ENCODE measurements around the gene USP37.

USP37 gene

GRCh38 chr2:218436992-218437391 lies 131.2 kb downstream of the USP37 start:
- H3K36me3 ChIP-seq (ENCODE audit: control insufficient read depth in 1 of 2, insufficient read depth in 2 of 2, low read length in 2 of 2), result peaks cover 35 to 79% of the 10 kb centered on the region in 2 donors
- peaks cover 0 to 7% of the 10 kb centered on the region in 2 donors for H3K4me1 ChIP-seq (ENCODE audit: control insufficient read depth in 1 of 2, insufficient read depth in 2 of 2, low read length in 2 of 2)
- H3K27me3 ChIP-seq (ENCODE audit: control insufficient read depth in 1 of 2, insufficient read depth in 2 of 2, low read length in 2 of 2), result no peaks in the 10 kb centered on the region
- no peak overlapping the region for H3K4me3 ChIP-seq (ENCODE audit: low read depth in 1 of 2, low read length in 2 of 2)
- no peak overlapping the region for H3K27ac ChIP-seq (ENCODE audit: low read depth, low read length)
- H3K9me3 ChIP-seq (ENCODE audit: control insufficient read depth in 1 of 2, low read length in 2 of 2), result no peaks in the 10 kb centered on the region
- no peak overlapping the region for H3K9ac ChIP-seq (ENCODE audit: low read depth in 1 of 2, low read length in 2 of 2)

DNA sequence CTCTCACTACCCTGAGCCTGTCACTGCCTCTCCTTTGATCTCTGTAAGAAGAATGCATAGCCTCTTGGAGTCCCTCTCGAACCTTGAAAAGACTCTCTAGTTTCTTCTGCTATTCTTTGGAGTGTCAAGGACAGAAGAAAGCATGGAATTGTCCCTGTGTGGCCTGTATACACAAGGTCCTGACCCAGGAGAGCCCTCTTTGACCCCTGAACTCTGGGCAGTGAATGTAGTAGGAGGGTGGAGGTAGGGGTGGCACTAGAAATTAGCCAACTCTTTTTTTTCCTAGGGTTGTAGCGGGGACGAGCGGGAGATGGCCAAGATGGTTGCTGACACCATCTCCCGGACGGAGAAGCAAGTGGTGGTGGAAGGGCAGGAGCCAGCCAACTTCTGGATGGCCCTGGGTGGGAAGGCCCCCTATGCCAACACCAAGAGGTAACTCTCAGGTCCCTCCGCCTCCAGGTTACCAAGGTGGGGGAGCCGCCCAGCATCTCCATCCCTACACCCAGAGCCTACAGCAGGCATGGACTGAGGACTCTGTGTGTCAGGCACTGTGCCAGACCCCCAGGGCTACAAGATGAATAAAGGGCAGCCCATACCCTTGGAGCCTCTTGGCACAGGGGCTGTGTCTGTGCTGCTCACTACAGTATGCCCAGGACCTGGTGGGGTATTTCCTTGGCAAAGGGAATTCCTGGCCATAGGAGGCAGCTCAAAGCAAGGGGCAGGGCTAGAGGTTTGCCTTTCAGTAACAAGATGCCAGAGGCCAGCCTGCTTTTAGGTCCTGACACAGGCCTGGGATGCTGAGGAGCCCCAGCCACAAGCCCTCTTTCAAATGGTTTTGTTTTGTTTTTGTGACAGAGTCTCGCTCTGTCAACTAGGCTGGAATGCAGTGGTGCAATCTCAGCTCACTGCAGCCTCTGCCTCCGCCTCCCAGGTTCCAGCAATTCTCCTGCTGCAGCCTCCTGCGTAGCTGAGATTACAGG lies 132.9 kb downstream of the USP37 start:
- no peak overlapping the region for H3K9ac ChIP-seq (ENCODE audit: low read depth in 1 of 2, low read length in 2 of 2)

DNA sequence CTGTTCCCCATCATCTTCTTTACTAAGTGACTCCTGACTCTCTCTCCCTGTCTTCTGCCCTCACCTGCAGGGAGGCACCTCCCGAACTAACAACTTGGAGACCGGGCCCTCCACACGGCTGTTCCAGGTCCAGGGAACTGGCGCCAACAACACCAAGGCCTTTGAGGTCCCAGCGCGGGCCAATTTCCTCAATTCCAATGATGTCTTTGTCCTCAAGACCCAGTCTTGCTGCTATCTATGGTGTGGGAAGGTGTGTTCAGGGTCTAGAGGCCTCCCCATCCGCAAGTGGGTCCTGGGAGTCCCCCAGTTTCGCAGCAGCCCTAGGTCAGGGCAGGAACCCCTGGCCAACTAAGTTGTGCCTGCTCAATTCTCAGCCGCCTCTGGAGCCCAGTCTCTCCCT lies 133.7 kb downstream of the USP37 start:
- H3K4me1 ChIP-seq (ENCODE audit: control insufficient read depth in 1 of 2, insufficient read depth in 2 of 2, low read length in 2 of 2), result peaks cover 0 to 7% of the 10 kb centered on the region in 2 donors
- no peaks in the 10 kb centered on the region for H3K9me3 ChIP-seq (ENCODE audit: control insufficient read depth in 1 of 2, low read length in 2 of 2)
- no peak overlapping the region for H3K27ac ChIP-seq (ENCODE audit: low read depth, low read length)
- H3K27me3 ChIP-seq (ENCODE audit: control insufficient read depth in 1 of 2, insufficient read depth in 2 of 2, low read length in 2 of 2), result no peaks in the 10 kb centered on the region
- H3K36me3 ChIP-seq (ENCODE audit: control insufficient read depth in 1 of 2, insufficient read depth in 2 of 2, low read length in 2 of 2), result peaks cover 38 to 83% of the 10 kb centered on the region in 2 donors
- H3K9ac ChIP-seq (ENCODE audit: low read depth in 1 of 2, low read length in 2 of 2), result no peak overlapping the region
- H3K4me3 ChIP-seq (ENCODE audit: low read depth in 1 of 2, low read length in 2 of 2), result no peak overlapping the region

More for the DNA sequence above, 132.9 kb downstream of the USP37 start:
- H3K27ac ChIP-seq (ENCODE audit: low read depth, low read length), result no peak overlapping the region
- H3K9me3 ChIP-seq (ENCODE audit: control insufficient read depth in 1 of 2, low read length in 2 of 2), result no peaks in the 10 kb centered on the region
- peaks cover 38 to 79% of the 10 kb centered on the region in 2 donors for H3K36me3 ChIP-seq (ENCODE audit: control insufficient read depth in 1 of 2, insufficient read depth in 2 of 2, low read length in 2 of 2)
- no peak overlapping the region for H3K4me3 ChIP-seq (ENCODE audit: low read depth in 1 of 2, low read length in 2 of 2)
- H3K27me3 ChIP-seq (ENCODE audit: control insufficient read depth in 1 of 2, insufficient read depth in 2 of 2, low read length in 2 of 2), result no peaks in the 10 kb centered on the region
- H3K4me1 ChIP-seq (ENCODE audit: control insufficient read depth in 1 of 2, insufficient read depth in 2 of 2, low read length in 2 of 2), result peaks cover 0 to 7% of the 10 kb centered on the region in 2 donors

- Histone ChIP-seq H3K9ac (ENCODE audit: low read depth in 1 of 2, low read length in 2 of 2) (no peak overlapping the region), H3K9me3 (ENCODE audit: control insufficient read depth in 1 of 2, low read length in 2 of 2) (no peaks in the 10 kb centered on the region), H3K4me3 (ENCODE audit: low read depth in 1 of 2, low read length in 2 of 2) (no peak overlapping the region), H3K27ac (ENCODE audit: low read depth, low read length) (no peak overlapping the region), H3K36me3 (ENCODE audit: control insufficient read depth in 1 of 2, insufficient read depth in 2 of 2, low read length in 2 of 2) (peaks cover 47 to 90% of the 10 kb centered on the region in 2 donors), H3K4me1 (ENCODE audit: control insufficient read depth in 1 of 2, insufficient read depth in 2 of 2, low read length in 2 of 2) (no peaks in the 10 kb centered on the region), H3K27me3 (ENCODE audit: control insufficient read depth in 1 of 2, insufficient read depth in 2 of 2, low read length in 2 of 2) (no peaks in the 10 kb centered on the region)
These were observed 135.3 kb downstream of the USP37 start for GRCh38 chr2:218432676-218433365.

- H3K36me3 ChIP-seq (ENCODE audit: control insufficient read depth in 1 of 2, insufficient read depth in 2 of 2, low read length in 2 of 2), result peaks cover 43 to 88% of the 10 kb centered on the region in 2 donors
- no peak overlapping the region for H3K27ac ChIP-seq (ENCODE audit: low read depth, low read length)
- H3K4me1 ChIP-seq (ENCODE audit: control insufficient read depth in 1 of 2, insufficient read depth in 2 of 2, low read length in 2 of 2), result no peaks in the 10 kb centered on the region
- no peak overlapping the region for H3K4me3 ChIP-seq (ENCODE audit: low read depth in 1 of 2, low read length in 2 of 2)
- H3K9ac ChIP-seq (ENCODE audit: low read depth in 1 of 2, low read length in 2 of 2), result no peak overlapping the region
- no peaks in the 10 kb centered on the region for H3K27me3 ChIP-seq (ENCODE audit: control insufficient read depth in 1 of 2, insufficient read depth in 2 of 2, low read length in 2 of 2)
- no peaks in the 10 kb centered on the region for H3K9me3 ChIP-seq (ENCODE audit: control insufficient read depth in 1 of 2, low read length in 2 of 2)
These were observed 136.3 kb downstream of the USP37 start for GRCh38 chr2:218431878-218432277.

DNA sequence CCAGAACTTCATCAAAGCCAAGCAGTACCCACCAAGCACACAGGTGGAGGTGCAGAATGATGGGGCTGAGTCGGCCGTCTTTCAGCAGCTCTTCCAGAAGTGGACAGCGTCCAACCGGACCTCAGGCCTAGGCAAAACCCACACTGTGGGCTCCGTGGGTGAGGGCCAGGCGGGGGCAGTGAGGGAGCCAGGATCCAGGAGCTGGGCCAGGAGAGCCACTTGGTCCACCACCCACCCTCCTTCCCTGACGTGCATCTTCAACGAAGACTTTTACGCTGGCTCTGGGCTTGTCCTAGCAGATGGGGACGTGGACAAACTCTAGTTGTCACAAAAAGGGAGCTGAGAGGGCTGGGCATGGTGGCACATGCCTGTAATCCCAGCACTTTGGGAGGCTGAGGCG lies 137.4 kb downstream of the USP37 start:
- Histone ChIP-seq H3K9me3 (ENCODE audit: control insufficient read depth in 1 of 2, low read length in 2 of 2) (no peaks in the 10 kb centered on the region), H3K4me1 (ENCODE audit: control insufficient read depth in 1 of 2, insufficient read depth in 2 of 2, low read length in 2 of 2) (no peaks in the 10 kb centered on the region), H3K9ac (ENCODE audit: low read depth in 1 of 2, low read length in 2 of 2) (no peak overlapping the region), H3K36me3 (ENCODE audit: control insufficient read depth in 1 of 2, insufficient read depth in 2 of 2, low read length in 2 of 2) (peaks cover 38 to 78% of the 10 kb centered on the region in 2 donors), H3K27ac (ENCODE audit: low read depth, low read length) (no peak overlapping the region), H3K4me3 (ENCODE audit: low read depth in 1 of 2, low read length in 2 of 2) (no peak overlapping the region), H3K27me3 (ENCODE audit: control insufficient read depth in 1 of 2, insufficient read depth in 2 of 2, low read length in 2 of 2) (no peaks in the 10 kb centered on the region)

- no peak overlapping the region for H3K4me3 ChIP-seq (ENCODE audit: low read depth in 1 of 2, low read length in 2 of 2)
- no peaks in the 10 kb centered on the region for H3K9me3 ChIP-seq (ENCODE audit: control insufficient read depth in 1 of 2, low read length in 2 of 2)
- peaks cover 42 to 78% of the 10 kb centered on the region in 2 donors for H3K36me3 ChIP-seq (ENCODE audit: control insufficient read depth in 1 of 2, insufficient read depth in 2 of 2, low read length in 2 of 2)
- H3K4me1 ChIP-seq (ENCODE audit: control insufficient read depth in 1 of 2, insufficient read depth in 2 of 2, low read length in 2 of 2), result no peaks in the 10 kb centered on the region
- H3K27me3 ChIP-seq (ENCODE audit: control insufficient read depth in 1 of 2, insufficient read depth in 2 of 2, low read length in 2 of 2), result no peaks in the 10 kb centered on the region
- no peak overlapping the region for H3K9ac ChIP-seq (ENCODE audit: low read depth in 1 of 2, low read length in 2 of 2)
- H3K27ac ChIP-seq (ENCODE audit: low read depth, low read length), result no peak overlapping the region
These were observed 138.0 kb downstream of the USP37 start for GRCh38 chr2:218429911-218430692.

DNA sequence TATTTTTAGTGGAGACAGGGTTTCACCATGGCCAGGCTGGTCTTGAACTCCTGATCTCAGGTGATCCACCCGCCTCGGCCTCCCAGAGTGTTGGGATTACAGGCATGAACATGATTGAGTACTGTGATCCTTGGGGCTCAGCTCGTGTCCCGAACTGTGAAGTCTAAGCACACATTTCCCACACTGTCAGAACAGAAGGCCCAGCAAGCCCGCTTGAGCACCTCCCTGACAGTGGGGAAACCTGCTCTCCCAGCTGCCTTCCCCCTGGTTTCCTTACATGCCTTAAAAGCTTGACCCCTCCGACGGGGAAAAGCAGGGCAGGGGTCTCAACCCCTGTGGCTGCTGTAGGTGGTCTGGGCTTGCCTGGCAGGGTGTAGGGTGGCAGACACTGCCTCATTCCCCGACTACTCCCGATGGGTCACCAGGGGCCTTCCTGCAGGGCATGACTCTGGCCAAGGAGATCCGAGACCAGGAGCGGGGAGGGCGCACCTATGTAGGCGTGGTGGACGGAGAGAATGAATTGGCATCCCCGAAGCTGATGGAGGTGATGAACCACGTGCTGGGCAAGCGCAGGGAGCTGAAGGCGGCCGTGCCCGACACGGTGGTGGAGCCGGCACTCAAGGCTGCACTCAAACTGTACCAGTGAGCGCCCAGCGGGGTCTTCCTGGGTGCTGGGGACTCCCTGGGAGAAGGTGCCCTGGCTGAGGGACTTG lies 139.1 kb downstream of the USP37 start:
- no peak overlapping the region for H3K27ac ChIP-seq (ENCODE audit: low read depth, low read length)
- peaks cover 38 to 74% of the 10 kb centered on the region in 2 donors for H3K36me3 ChIP-seq (ENCODE audit: control insufficient read depth in 1 of 2, insufficient read depth in 2 of 2, low read length in 2 of 2)
- no peak overlapping the region for H3K4me3 ChIP-seq (ENCODE audit: low read depth in 1 of 2, low read length in 2 of 2)
- no peak overlapping the region for H3K9ac ChIP-seq (ENCODE audit: low read depth in 1 of 2, low read length in 2 of 2)
- H3K27me3 ChIP-seq (ENCODE audit: control insufficient read depth in 1 of 2, insufficient read depth in 2 of 2, low read length in 2 of 2), result no peaks in the 10 kb centered on the region
- H3K9me3 ChIP-seq (ENCODE audit: control insufficient read depth in 1 of 2, low read length in 2 of 2), result no peaks in the 10 kb centered on the region
- H3K4me1 ChIP-seq (ENCODE audit: control insufficient read depth in 1 of 2, insufficient read depth in 2 of 2, low read length in 2 of 2), result no peaks in the 10 kb centered on the region

GRCh38 chr2:218427741-218428140 lies 140.4 kb downstream of the USP37 start:
- no peak overlapping the region for H3K9ac ChIP-seq (ENCODE audit: low read depth in 1 of 2, low read length in 2 of 2)
- peaks cover 0 to 2% of the 10 kb centered on the region in 2 donors for H3K4me1 ChIP-seq (ENCODE audit: control insufficient read depth in 1 of 2, insufficient read depth in 2 of 2, low read length in 2 of 2)
- H3K4me3 ChIP-seq (ENCODE audit: low read depth in 1 of 2, low read length in 2 of 2), result no peak overlapping the region
- no peaks in the 10 kb centered on the region for H3K27me3 ChIP-seq (ENCODE audit: control insufficient read depth in 1 of 2, insufficient read depth in 2 of 2, low read length in 2 of 2)
- H3K36me3 ChIP-seq (ENCODE audit: control insufficient read depth in 1 of 2, insufficient read depth in 2 of 2, low read length in 2 of 2), result peaks cover 37 to 74% of the 10 kb centered on the region in 2 donors
- H3K9me3 ChIP-seq (ENCODE audit: control insufficient read depth in 1 of 2, low read length in 2 of 2), result no peaks in the 10 kb centered on the region
- H3K27ac ChIP-seq (ENCODE audit: low read depth, low read length), result no peak overlapping the region

Measured in duodenal mucosa (tissue), 2 donors.